ENCODE measurements around the gene ATL3. TPM values are rescaled to one million over a fixed set of nuclear protein-coding genes. Genes with fewer than 3 reads are reported as not detected.
"Not testable (repeated sequence)": the region's sequence is repeated elsewhere in the genome, so short reads cannot be mapped to it uniquely, and the experiment has no call there.

The ATL3 gene
- total RNA-seq, 1 donor from 2014 or later, result 35.6 TPM

GRCh38 chr11:63672156-63672463, 934 bp upstream of the ATL3 start:
- peaks cover 25% of the 10 kb centered on the region for H3K4me1 Mint-ChIP-seq (ENCODE audit: low read depth)
- peak overlapping the region; percentile 80 for H3K4me3 Mint-ChIP-seq
- H3K27ac Mint-ChIP-seq, result no peak overlapping the region
- H3K27me3 Mint-ChIP-seq (ENCODE audit: insufficient read depth), result no peaks in the 10 kb centered on the region
- no peak for DNase-seq (ENCODE audit: low spot score)
- intact Hi-C loops (cut with micrococcal nuclease), result loop anchor here (5.0 kb wide), 1 partner anchor 1120 kb away; no protein-coding TSS in a partner anchor
- H3K36me3 Mint-ChIP-seq (ENCODE audit: low read depth), result peaks cover 16% of the 10 kb centered on the region
- H3K9me3 Mint-ChIP-seq, result no peaks in the 10 kb centered on the region

- Mint-ChIP-seq H3K4me1 (ENCODE audit: low read depth) (peaks cover 25% of the 10 kb centered on the region), H3K4me3 (peak overlapping the region; percentile 92), H3K27me3 (ENCODE audit: insufficient read depth) (no peaks in the 10 kb centered on the region), H3K27ac (peak overlapping the region; percentile 81), H3K36me3 (ENCODE audit: low read depth) (peaks cover 16% of the 10 kb centered on the region), H3K9me3 (no peaks in the 10 kb centered on the region)
- DNase-seq (ENCODE audit: low spot score), result peak; percentile 9
- intact Hi-C loops (cut with micrococcal nuclease), result loop anchor here (1.0 to 5.0 kb wide), 5 partner anchors 11 to 1118 kb away; partner anchors contain the start of gene RTN3
Observed at GRCh38 chr11:63670433-63671321, 499 bp downstream of the ATL3 start.

GRCh38 chr11:63670096-63670432, 1.1 kb downstream of the ATL3 start:
- Mint-ChIP-seq H3K27ac (peak overlapping the region; percentile 74), H3K27me3 (ENCODE audit: insufficient read depth) (no peaks in the 10 kb centered on the region), H3K4me3 (peak overlapping the region; percentile 92), H3K36me3 (ENCODE audit: low read depth) (peaks cover 16% of the 10 kb centered on the region), H3K9me3 (no peaks in the 10 kb centered on the region), H3K4me1 (ENCODE audit: low read depth) (peaks cover 25% of the 10 kb centered on the region)
- DNase-seq (ENCODE audit: low spot score), result no peak
- intact Hi-C loops (cut with micrococcal nuclease), result loop anchor here (5.0 kb wide), 1 partner anchor 1118 kb away; no protein-coding TSS in a partner anchor

- no peak for DNase-seq (ENCODE audit: low spot score)
- Mint-ChIP-seq H3K27ac (peak overlapping the region; percentile 2), H3K27me3 (ENCODE audit: insufficient read depth) (no peaks in the 10 kb centered on the region), H3K36me3 (ENCODE audit: low read depth) (peaks cover 16% of the 10 kb centered on the region), H3K9me3 (no peaks in the 10 kb centered on the region), H3K4me1 (ENCODE audit: low read depth) (peaks cover 33% of the 10 kb centered on the region), H3K4me3 (peak overlapping the region; percentile 51)
- intact Hi-C loops (cut with micrococcal nuclease), result no loop called here
Observed at GRCh38 chr11:63667995-63668795, 3.0 kb downstream of the ATL3 start.

GRCh38 chr11:63666874-63667273, 4.3 kb downstream of the ATL3 start:
- no peak overlapping the region for H3K27ac Mint-ChIP-seq
- no peak for DNase-seq (ENCODE audit: low spot score)
- peaks cover 33% of the 10 kb centered on the region for H3K4me1 Mint-ChIP-seq (ENCODE audit: low read depth)
- H3K4me3 Mint-ChIP-seq, result no peak overlapping the region
- intact Hi-C loops (cut with micrococcal nuclease), result no loop called here
- H3K27me3 Mint-ChIP-seq (ENCODE audit: insufficient read depth), result no peaks in the 10 kb centered on the region
- H3K9me3 Mint-ChIP-seq, result no peaks in the 10 kb centered on the region
- H3K36me3 Mint-ChIP-seq (ENCODE audit: low read depth), result peaks cover 16% of the 10 kb centered on the region

- intact Hi-C loops (cut with micrococcal nuclease), result no loop called here
- no peak overlapping the region for H3K27ac Mint-ChIP-seq
- no peak for DNase-seq (ENCODE audit: low spot score)
- H3K9me3 Mint-ChIP-seq, result no peaks in the 10 kb centered on the region
- H3K36me3 Mint-ChIP-seq (ENCODE audit: low read depth), result peaks cover 10% of the 10 kb centered on the region
- H3K4me1 Mint-ChIP-seq (ENCODE audit: low read depth), result peaks cover 18% of the 10 kb centered on the region
- no peaks in the 10 kb centered on the region for H3K27me3 Mint-ChIP-seq (ENCODE audit: insufficient read depth)
- H3K4me3 Mint-ChIP-seq, result no peak overlapping the region
Observed at GRCh38 chr11:63663809-63664208, 7.4 kb downstream of the ATL3 start.

- intact Hi-C loops (cut with micrococcal nuclease), result no loop called here
- peaks cover 10% of the 10 kb centered on the region for H3K36me3 Mint-ChIP-seq (ENCODE audit: low read depth)
- H3K4me3 Mint-ChIP-seq, result no peak overlapping the region
- H3K4me1 Mint-ChIP-seq (ENCODE audit: low read depth), result peaks cover 7% of the 10 kb centered on the region
- no peak overlapping the region for H3K27ac Mint-ChIP-seq
- no peaks in the 10 kb centered on the region for H3K9me3 Mint-ChIP-seq
- no peak for DNase-seq (ENCODE audit: low spot score)
- no peaks in the 10 kb centered on the region for H3K27me3 Mint-ChIP-seq (ENCODE audit: insufficient read depth)
Observed at GRCh38 chr11:63660972-63661371, 10.2 kb downstream of the ATL3 start.

- Mint-ChIP-seq H3K9me3 (no peaks in the 10 kb centered on the region), H3K27me3 (ENCODE audit: insufficient read depth) (no peaks in the 10 kb centered on the region), H3K4me1 (ENCODE audit: low read depth) (peaks cover 7% of the 10 kb centered on the region), H3K27ac (no peak overlapping the region), H3K36me3 (ENCODE audit: low read depth) (peaks cover 34% of the 10 kb centered on the region), H3K4me3 (no peak overlapping the region)
- intact Hi-C loops (cut with micrococcal nuclease), result no loop called here
- DNase-seq (ENCODE audit: low spot score), result no peak
Observed at GRCh38 chr11:63652671-63653070, 18.5 kb downstream of the ATL3 start.

- DNase-seq (ENCODE audit: low spot score), result no peak
- Mint-ChIP-seq H3K4me1 (ENCODE audit: low read depth) (no peaks in the 10 kb centered on the region), H3K36me3 (ENCODE audit: low read depth) (peaks cover 45% of the 10 kb centered on the region), H3K27ac (no peak overlapping the region), H3K9me3 (no peaks in the 10 kb centered on the region), H3K27me3 (ENCODE audit: insufficient read depth) (no peaks in the 10 kb centered on the region), H3K4me3 (no peak overlapping the region)
- intact Hi-C loops (cut with micrococcal nuclease), result no loop called here
Observed at GRCh38 chr11:63643205-63643604, 28.0 kb downstream of the ATL3 start.

- DNase-seq (ENCODE audit: low spot score), result no peak
- Mint-ChIP-seq H3K4me1 (ENCODE audit: low read depth) (peaks cover 6% of the 10 kb centered on the region), H3K36me3 (ENCODE audit: low read depth) (peaks cover 36% of the 10 kb centered on the region), H3K4me3 (no peak overlapping the region), H3K27ac (no peak overlapping the region), H3K27me3 (ENCODE audit: insufficient read depth) (no peaks in the 10 kb centered on the region), H3K9me3 (no peaks in the 10 kb centered on the region)
- intact Hi-C loops (cut with micrococcal nuclease), result no loop called here
Observed at GRCh38 chr11:63641727-63642126, 29.4 kb downstream of the ATL3 start.

- no peaks in the 10 kb centered on the region for H3K9me3 Mint-ChIP-seq
- no peak overlapping the region for H3K27ac Mint-ChIP-seq
- H3K36me3 Mint-ChIP-seq (ENCODE audit: low read depth), result peaks cover 34% of the 10 kb centered on the region
- DNase-seq (ENCODE audit: low spot score), result no peak
- H3K4me1 Mint-ChIP-seq (ENCODE audit: low read depth), result peaks cover 6% of the 10 kb centered on the region
- intact Hi-C loops (cut with micrococcal nuclease), result loop anchor here (2.0 to 10.0 kb wide), 5 partner anchors 43 to 605 kb away; partner anchors contain the start of genes PLAAT4 and RTN3
- no peak overlapping the region for H3K4me3 Mint-ChIP-seq
- H3K27me3 Mint-ChIP-seq (ENCODE audit: insufficient read depth), result no peaks in the 10 kb centered on the region
Observed at GRCh38 chr11:63639199-63639832, 31.9 kb downstream of the ATL3 start.

- H3K4me3 Mint-ChIP-seq; H3K4me1 Mint-ChIP-seq (ENCODE audit: low read depth); H3K27ac Mint-ChIP-seq; H3K9me3 Mint-ChIP-seq; H3K27me3 Mint-ChIP-seq (ENCODE audit: insufficient read depth); DNase-seq (ENCODE audit: low spot score): not testable (repeated sequence)
- peaks cover 30% of the 10 kb centered on the region for H3K36me3 Mint-ChIP-seq (ENCODE audit: low read depth)
- intact Hi-C loops (cut with micrococcal nuclease), result loop anchor here (2.0 to 10.0 kb wide), 5 partner anchors 44 to 604 kb away; partner anchors contain the start of genes PLAAT4 and RTN3
Observed at GRCh38 chr11:63638436-63638835, 32.7 kb downstream of the ATL3 start.

All from activated T-helper 1 cell treated with anti-CD3 and anti-CD28 coated beads, Interleukin-12 subunit alpha, Interleukin-12 subunit beta, Interleukin-2, Interleukin-4 antibody, amounts not matched to agents 30 ng/mL and 10 ng/mL and 1 ng/mL, durations not matched to agents 14 hours and 24 hours and 36 hours (primary cell).